ENCODE measurements around the gene HEYL. TPM values are rescaled to one million over a fixed set of nuclear protein-coding genes. Genes with fewer than 3 reads are reported as not detected.

The HEYL gene
- total RNA-seq, 4 donors from 2014 or later: 3.3 to 6.5 (median 5.3) TPM

- ATAC-seq (ENCODE audit: low FRiP score): no peak
- no peak for DNase-seq (ENCODE audit: low spot score)
- no peak for TF ChIP-seq CTCF (IDR thresholded peaks at IDR 0.05)
These were observed 18.6 kb upstream of the HEYL start for GRCh38 chr1:39657923-39658485.

GRCh38 chr1:39657402-39657801, 18.0 kb upstream of the HEYL start:
- no peak for DNase-seq (ENCODE audit: low spot score)
- TF ChIP-seq CTCF (IDR thresholded peaks at IDR 0.05): no peak
- ATAC-seq (ENCODE audit: low FRiP score): no peak

GRCh38 chr1:39656391-39656790, 16.9 kb upstream of the HEYL start:
- TF ChIP-seq CTCF (IDR thresholded peaks at IDR 0.05): no peak
- ATAC-seq (ENCODE audit: low FRiP score) (no peak), DNase-seq (ENCODE audit: low spot score) (no peak)

GRCh38 chr1:39655578-39656268, 16.3 kb upstream of the HEYL start:
- ATAC-seq (ENCODE audit: low FRiP score) (no peak), DNase-seq (ENCODE audit: low spot score) (no peak)
- TF ChIP-seq CTCF (IDR thresholded peaks at IDR 0.05): no peak

- TF ChIP-seq CTCF (IDR thresholded peaks at IDR 0.05): no peak
- ATAC-seq (ENCODE audit: low FRiP score): no peak
- DNase-seq (ENCODE audit: low spot score): no peak
These were observed 14.8 kb upstream of the HEYL start for GRCh38 chr1:39654291-39654690.

- TF ChIP-seq CTCF (IDR thresholded peaks at IDR 0.05): peak in 1 of 3 donors; percentile 33
- DNase-seq (ENCODE audit: low spot score) (peak; percentile 68), ATAC-seq (ENCODE audit: low FRiP score) (peak; percentile 86)
These were observed 14.1 kb upstream of the HEYL start for GRCh38 chr1:39653546-39654031.

GRCh38 chr1:39652554-39652953, 13.1 kb upstream of the HEYL start:
- ATAC-seq (ENCODE audit: low FRiP score) (no peak), DNase-seq (ENCODE audit: low spot score) (no peak)
- TF ChIP-seq CTCF (IDR thresholded peaks at IDR 0.05): no peak

All from omental fat pad (tissue), 4 donors.